NAMALWA (cell line): ENCODE data around the gene AIG1.

ENCODE experiments used
- DNase-seq: peaks from one replicate; pipeline ENCODE4 v3.0.0-alpha.2; 2015; ENCODE audit warnings: low spot score

The AIG1 gene

DNA sequence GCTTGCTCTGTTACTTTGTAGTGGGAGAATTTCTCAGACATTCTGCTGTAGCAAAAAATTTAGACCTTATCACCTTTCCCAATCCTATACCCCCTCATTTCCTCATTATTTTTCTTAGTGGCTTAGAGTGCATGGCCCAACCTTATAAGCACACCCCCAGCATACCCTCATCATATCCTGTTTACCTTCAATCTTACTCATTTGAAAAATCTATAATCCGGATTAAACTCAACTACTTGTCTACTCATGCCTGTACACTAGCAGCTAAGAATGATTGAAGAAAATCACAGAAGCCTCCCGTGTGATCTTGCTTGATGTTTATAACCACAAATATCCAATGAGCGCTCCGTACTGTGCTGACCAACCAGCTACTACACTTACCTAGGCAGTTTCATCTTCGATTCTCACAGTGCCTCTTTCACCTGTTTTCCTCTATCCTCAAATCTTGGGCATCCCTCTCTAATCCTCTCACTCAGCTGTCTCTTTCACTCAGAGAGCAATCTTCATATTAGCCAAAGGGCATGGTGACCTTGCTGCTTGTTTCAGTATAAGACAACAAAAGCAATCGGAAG, 36.6 kb downstream of the AIG1 start:
- DNase-seq: no peak

DNA sequence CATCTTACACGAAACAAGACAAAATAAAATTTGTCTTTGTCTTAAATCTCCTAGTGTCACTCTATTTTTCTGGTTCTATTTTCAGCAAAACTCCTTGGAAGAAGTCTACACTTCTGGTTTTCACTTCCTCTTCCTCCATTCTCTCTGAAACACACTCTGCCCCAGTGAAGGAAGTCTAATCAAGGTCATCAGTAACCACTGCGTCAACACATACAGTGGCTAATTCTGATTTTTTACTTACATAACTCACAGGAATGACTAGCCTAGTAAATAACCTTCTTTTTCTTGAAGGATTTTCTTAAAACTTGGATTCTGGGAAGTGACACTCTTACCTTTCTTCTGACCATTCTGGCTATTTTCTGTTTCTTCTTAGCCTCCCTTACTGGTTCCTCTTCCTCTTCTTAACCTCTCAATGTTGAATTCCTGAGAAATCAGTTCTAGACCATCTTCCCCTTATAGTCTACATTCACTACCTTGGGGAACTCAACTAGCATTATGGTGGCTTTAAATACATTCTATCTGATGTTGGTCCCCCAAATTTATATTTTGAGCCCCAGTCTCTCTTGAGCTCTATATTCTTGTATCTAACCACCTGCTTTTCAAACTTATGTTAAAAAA, 37.5 kb downstream of the AIG1 start:
- peak; percentile 42 for DNase-seq

DNA sequence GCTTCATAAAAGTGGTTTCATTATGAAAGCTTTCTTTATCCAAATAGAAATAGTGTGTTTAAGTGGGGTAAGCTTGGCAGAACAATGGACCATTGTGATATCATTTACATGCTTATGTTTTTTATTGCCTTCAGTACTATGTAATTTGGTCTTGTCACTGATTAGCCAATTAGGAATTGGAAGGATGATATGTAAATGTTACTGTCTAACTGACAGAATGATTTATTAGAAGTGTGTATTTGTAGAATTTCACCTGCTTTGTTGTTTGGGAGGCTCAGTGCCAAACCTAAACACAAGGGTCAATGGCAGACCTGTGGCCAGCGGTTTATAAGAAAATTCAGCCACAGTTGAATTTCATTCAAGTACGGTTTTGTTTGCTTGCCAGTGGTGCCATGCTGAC, 39.0 kb downstream of the AIG1 start:
- DNase-seq: no peak

DNA sequence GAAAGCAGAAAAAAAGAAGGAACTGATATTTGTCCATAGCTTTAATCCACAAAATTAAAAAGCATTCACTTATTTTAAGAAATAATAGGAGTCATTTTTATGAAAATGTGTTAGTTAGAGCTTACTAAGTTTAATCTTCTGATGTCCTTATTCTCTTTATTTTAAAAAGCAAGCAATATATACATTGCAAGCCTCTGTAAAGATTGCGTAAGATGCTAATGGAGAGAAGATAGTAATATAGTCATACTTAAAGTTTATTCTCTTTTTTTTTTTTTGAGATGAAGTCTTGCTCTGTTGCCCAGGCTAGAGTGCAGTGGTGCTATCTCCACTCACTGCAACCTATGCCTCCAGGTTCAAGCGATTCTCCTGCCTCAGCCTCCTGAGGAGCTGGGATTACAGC, 39.7 kb downstream of the AIG1 start:
- no peak for DNase-seq

DNA sequence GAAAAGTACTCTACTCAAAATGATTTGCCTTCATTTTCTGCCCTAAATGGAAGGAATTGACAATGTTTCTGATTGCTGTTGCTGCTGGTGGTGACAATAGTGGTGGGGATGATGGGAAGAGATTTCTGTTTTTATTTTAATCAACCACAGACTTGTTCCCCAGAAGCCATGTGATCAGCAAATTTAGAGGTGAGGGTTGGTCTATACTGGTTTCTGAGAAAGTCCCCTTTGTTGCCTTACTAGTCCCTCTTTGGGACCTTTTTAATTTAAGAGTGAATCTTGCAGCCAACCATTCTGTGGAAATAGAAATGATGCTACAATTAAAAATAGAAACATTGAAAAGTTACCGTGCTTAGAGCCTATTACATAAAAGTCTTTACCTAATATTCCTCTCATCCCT, 43.2 kb downstream of the AIG1 start:
- no peak for DNase-seq

DNA sequence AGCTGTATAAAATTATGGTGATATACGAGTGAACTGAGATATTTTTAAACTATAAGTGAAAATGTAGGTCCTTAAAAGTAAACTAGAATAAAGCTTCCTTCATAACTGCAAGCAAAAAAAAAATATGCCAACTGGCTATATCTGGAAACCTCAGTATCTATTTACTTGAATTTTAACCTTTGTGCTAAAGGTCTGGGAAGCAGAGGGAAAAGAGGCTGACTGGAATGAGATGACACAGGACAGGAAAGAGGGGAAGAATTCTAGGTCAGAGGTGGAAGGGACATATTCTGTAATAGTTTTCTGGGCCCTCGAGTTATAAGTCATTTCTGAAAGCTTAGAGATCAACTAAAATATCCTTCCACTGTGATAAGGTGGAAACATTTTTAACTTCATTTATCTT, 46.8 kb downstream of the AIG1 start:
- no peak for DNase-seq

DNA sequence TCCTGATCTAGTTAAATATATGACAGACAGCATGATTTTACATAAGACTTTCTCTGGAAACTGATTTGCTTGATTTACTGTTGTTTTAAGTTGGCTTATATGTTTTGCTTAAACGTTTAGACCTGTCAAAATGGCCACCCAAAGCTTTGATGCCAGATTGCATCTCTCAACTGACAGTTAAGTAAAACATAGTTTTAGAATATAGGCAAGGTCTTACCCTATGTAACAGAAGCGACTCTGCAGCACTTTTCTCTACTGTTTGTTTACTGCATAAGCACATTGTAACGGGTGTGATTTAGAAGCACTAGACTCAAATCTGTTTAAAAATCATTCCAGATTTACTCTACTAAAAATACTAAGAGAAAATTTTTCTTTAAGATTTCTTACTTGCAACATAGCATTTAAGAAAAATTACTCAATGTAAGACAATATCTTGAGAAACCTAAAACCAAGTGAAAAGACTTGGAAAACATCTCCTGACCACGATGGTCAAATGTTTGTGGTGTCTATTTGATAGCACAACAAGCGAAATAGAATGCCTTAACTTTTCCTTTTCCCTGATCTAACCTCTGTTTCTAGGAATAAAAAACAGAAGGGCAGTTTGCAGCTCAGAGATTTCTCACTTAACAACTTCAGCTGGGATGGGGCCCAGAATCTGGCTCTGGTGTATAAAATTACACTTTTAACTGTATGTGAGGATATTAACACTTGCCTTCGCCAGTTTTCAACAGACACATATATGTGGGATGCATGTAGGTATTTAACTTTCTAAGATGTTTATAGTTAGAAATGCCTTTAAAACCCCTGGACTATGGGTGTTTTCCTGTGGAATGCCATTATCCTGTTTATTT, 47.4 kb downstream of the AIG1 start:
- no peak for DNase-seq

DNA sequence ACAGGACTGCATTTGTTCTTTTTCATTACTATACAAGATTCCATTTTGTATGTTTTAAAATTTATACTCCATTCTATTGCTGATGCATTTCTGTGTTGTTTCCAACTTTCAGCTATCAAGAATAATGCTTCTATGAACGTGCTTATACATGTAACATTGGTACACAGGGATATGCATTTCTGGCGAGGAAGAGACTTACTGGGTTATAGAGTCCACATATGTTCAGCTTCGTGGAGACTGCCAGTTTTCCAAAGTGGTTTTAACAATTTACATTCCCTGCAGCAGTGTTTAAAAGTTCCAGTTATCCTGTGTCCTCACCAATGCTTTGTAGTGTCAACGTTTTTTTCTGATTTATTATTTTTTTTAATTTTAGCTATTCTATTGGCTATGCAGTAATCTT, 48.5 kb downstream of the AIG1 start:
- no peak for DNase-seq

DNA sequence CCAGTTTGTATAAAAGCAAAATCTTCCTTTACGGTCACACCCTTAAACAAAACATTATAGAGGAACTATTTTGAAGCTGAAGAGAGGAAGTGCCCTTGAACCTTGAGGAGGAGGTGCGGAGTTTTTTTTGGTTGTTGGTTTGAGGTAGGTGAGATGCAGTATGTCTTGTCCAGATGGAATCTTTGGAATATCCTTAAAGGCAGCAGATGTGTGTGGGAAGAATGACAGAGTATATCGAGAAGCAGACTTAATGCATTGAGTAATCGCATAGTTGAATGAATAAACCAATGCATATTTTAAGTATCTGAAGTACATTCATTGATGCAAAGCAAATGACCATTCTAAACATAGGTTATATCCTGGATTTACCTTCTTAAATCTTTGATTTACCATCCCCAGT, 49.9 kb downstream of the AIG1 start:
- DNase-seq: no peak

DNA sequence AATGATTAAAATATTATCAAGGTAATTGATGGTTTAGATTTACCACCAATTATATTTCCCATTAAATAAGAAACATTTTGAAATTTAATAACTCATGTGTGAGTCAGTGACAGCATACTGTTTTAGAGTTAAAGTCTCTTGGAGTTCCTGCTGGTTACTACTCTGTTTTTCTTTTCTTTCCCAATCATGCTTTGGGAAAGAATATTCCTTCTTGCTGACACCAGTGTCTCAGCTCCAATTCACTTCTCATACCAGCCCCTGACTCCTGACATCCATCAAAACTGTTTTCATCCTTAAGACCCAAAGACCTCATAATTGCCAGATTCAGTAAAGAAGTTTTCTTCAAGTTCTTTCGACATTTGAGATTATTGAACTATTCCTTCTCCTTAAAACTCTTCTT, 50.3 kb downstream of the AIG1 start:
- no peak for DNase-seq

DNA sequence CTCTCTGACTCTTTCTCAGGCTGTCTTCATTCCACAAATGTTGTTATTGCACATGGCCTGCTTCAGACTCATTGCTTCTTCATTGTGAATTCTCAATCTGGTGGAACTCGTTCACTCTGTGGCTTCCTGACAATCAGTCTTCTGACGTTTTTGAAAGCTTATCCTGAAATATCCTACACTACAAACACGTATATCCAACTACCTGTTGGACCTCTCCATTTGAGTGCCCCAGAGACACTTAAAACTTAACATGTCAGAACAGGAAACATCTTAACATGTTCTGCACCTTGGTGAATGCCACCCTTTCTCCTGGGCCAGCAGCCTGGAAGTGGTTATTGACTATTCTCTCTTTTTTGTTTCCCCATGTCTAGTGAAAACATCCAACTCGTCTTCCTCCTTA, 50.8 kb downstream of the AIG1 start:
- no peak for DNase-seq

DNA sequence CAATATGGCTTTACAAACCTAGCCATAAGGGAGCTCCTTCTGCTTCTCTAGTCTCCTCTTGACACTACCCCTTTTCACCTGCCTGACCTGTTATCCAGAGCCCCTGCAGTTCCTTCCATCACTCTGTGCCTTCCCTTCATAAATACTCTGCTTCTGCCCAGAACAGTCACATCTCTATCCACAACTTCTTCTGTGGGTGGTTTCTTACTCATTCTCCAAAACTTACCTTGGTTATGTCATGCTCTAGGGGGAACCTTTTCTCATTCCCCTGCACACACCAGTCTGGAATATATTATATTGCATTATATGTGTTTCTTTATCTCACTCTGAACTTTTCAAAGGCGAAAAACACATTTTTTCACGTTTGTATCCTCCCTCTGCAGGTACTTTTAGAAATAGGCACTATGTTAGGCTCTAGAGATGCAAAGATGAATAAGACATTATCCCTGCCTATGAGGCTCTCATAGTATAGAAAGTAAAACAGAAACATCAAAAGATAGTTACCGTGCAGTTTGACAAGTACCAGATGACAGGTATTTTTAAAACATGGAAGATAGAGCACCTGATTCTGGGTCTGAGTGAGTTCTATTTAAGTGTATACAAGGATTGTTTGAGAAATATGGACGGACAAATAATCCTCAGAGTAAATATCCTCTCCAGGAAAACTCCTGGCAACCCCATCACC, 51.5 kb downstream of the AIG1 start:
- DNase-seq: no peak

DNA sequence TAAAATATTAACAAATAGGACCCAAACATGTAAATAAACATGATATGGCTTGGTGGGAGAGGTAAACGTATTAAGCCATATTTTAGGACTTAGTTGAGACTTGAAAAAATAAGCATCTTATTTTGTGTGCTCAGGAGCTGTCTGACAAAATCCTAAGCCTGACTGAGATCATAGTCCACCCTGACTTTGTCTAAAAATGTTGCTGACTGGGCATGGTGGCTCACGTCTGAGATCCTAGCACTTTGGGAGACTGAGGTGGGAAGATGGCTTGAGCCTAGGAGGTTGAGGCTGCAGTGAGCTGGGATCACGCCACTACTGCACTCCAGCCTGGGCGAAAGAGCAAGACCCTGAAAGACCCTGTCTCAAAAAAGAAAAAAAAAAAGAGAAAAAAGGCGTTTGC, 52.1 kb downstream of the AIG1 start:
- DNase-seq: no peak

DNA sequence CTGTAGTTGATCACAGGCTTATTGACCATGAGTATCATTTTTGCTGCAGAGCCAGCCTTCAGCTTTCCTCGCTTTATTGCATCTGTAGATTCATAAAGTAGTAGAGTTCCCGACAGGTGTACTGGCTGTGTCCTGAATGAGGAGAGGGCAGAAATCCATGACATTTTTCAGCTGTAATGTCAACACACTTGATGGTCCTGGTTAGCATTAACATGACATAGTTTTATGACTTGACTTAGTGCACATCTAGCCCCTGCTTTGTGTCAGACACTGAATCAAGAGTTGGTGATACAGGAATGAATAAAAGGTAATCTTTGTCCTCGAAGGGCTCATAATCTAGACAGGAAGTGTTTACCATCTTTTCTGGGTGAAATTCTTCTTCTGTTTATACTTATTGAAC, 55.0 kb downstream of the AIG1 start:
- DNase-seq: no peak

DNA sequence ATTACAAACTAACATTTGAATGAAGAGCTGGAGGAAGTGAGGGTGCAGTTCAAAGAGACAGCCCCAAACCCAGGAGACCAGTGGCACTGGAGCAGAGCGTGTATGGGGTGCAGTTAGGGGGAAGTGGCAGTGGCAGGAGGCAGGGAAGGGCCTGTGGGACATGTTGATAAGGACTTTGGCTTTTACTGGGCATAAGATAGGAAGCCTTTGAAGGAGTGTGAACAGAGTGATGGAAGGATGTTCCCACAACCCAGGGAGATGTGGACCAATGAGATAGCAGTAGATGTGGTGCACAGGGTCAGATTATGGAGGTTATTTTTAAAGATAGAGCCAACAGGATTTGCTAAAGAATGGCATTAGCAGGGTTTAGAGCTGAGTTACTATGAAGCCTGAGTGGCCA, 56.4 kb downstream of the AIG1 start:
- no peak for DNase-seq

DNA sequence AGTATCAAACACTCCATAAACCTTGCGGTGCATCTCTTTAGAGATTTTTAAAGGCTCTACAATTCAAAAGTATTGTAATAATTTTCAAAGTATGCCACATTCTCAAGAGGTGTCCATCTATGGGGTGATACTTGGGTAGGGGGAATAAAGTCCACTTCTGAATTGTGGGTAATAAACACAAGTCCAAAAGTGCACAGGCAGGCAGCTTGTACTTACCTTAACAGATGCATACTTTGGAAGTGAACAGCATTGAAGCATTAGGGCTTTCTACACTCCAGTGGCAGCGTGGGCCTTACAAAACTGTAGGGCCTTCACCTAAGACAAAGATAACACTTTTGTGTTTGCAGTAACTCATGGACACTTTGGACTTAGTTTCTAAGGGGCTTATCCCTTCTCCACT, 58.6 kb downstream of the AIG1 start:
- no peak for DNase-seq

DNA sequence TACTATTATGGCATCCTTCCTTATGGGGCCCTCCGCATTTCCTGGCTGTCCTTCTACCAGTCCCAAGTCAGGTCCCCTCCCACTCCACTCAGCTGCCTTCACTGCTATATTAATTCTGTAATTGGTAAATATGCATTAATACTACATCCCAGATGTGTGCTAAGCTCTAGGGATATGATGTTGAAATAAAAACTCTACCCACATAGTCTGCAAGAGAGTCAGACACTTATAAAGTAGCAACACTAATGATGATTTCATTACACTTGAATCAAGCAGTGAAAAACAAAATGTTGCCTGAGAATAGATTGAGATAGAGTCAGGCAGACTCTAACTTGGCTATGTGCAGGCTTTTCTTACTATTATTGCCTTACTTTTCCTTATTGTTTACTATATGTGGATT, 62.4 kb downstream of the AIG1 start:
- no peak for DNase-seq

DNA sequence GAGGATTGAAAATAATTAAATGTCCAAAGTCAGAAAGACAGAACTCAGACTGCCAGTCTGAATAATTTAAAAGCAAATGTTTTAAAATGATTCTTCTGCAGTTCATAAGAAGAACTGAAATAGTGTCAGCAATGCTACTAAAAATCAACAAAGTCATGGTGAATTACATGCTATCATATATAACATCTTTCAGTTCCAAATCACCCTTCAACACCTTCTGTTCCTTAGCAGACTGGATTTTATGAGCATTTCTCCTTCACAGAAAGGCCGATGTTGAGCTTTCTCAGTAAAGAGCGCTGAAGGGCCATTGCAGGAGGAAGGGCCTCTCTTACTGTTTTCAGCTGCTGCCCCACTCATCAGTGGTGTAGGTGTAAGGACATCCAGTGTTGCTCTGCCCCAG, 63.3 kb downstream of the AIG1 start:
- no peak for DNase-seq

DNA sequence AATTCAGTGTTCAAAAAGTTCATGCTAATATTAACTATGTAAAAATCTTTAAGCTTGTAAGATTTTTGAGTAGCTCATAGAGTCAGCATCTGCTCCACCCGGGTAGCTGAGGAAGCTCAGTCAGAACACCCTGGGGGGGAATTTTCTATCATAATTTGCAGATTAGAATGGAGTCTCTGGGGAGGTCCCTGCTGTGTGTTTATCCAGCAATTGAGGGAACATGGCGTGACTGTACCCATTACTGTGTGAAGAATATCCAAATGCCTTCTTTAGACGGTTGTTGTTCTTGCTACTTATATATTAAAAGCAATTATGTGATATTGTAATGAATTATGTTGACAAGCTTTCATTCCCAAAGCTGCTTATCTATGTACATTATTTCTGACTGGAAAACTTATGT, 64.8 kb downstream of the AIG1 start:
- no peak for DNase-seq

DNA sequence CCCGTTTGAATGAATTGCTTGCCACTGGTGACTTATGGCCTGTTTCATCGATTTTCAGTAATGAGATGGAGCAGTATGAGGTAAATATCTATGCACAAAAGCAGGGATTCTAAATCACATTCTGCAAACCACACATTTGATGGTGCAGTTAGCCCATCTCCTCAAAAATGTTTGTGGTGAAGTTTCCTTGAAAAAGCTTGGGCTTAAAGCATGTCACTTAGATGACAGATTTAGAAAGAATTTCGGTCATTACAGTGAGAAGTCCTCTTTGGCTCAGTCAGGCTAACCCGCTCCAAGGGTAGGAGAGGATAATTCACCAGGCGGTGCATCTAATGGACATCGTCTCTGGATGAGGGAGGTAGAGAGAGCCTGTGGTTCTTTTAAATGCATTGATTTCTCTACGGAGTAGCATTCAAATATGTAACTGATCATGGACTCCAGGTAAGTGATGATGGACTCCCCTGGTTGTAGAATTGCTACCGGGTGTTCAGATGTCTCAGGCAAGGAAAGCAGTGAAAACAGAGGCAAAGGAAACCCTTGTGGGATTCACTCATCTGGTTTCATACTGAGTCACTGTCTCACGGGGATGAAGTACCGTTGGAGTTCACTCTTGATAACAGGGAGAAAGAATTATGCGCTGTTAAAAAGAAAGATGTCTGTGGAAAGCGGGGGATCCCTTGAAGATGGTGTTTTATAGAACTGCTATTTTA, 65.3 kb downstream of the AIG1 start:
- no peak for DNase-seq

DNA sequence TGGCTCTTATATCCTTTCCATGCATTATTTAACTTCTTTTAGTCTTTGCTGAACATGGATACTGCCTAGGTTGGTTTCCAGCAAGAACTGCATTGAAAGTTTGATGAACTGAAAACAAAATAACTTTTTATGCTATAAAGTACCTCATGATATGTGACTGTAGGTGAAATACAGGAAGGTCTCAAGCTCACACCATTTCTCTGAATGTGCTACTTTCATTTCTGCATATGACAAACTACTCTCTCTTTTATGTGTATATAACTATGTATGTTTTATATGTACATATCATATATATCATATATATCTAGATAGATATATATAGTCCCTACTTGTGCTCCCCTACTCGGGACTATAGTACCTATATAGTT, 65.9 kb downstream of the AIG1 start:
- DNase-seq: no peak

DNA sequence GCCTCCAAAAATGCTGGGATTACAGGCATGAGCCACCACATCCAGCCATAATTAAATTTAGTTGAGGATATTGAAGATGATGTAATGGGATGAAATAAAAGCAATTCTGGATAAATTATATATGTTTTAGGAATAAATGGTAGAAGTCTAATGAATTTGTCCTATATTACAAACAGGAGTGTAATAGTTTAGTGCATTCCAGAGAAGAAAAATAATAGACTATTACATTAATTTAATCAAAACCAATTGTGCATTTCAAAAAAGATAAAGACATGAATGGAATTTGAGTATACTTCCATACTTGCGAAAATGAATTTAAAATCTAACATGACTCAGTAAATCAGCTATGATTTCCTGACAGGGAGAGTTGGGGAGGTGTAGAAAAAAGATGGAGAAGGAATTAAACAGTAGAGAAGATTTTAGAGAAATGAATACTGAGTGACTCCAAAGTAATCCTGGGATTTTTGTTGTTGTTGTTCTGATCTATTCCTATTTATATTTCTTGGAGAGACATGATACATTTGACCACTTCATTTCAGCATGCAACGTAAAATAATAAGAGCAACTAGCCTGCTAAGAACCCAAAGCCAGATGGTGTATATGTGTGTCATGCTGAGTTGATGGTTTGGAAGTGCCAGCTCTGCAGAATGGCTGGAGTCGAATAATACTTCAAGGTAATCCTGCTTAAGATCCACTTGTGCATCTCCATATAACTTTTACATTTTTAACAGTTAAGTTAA, 67.4 kb downstream of the AIG1 start:
- DNase-seq: no peak
